Measurements from ENCODE around the gene DPM2. TPM values are rescaled to one million over a fixed set of nuclear protein-coding genes. Genes with fewer than 3 reads are reported as not detected.

DPM2 gene
- total and polyA plus RNA-seq, 5 donors from 2014 or later = 27.5 to 35.7 (median 30.6) TPM

DNA sequence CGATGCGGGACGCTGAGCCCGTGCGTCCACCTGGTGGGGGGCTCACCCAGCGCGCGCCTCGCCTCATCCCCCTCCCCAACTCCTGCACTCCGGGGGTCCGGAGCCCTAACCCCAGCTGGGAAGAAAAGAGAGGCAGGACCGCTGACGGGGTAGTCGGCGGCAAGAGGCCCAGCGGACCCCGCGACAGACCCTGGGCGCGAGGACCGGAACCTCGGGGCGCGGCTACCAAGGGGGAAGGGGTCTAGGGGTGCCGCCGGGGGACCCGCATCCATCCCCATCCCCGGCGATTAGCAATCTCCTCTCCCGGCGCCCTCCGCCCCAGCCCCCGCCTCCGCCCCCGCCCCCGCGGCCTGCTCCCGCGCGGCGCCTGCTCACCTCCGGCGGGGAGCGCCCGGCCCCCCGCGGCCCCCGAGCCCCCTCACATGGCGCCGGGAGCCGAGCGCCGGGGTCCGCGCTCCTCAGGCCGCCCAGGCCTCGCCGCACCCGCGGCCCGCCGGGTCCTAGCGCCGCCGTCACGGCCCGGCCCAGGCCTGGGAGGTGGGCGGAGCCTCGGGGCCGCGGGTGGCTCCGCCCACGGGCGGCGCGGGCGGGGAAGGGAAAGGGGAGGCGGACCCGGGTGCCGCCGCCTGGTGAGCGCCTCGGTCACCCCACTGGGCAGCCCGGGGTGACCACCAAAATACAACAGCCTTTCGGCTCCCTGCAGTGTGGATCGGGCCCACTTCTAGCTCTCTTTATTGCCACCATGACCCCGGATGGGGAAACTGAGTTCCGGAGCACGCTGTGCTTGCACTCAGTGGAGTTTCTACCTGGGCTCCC lies 38.3 kb downstream of the DPM2 start, which contains the start of gene ST6GALNAC6:
TSS of gene ST6GALNAC6 (minus strand) at position 476 of the 816 bp plus-strand sequence. CDS start 1,622 bp downstream, outside the sequence.
- H3K9me3 Mint-ChIP-seq = peaks cover 0 to 9% (median 0%) of the 10 kb centered on the region in 7 donors
- peaks cover 0 to 58% (median 18%) of the 10 kb centered on the region in 4 donors for H3K4me1 Mint-ChIP-seq
- peaks cover 55% of the 10 kb centered on the region for H3K4me1 ChIP-seq (ENCODE audit: control insufficient read depth, insufficient read depth, low read length, poor library complexity, severe bottlenecking)
- DNase-seq (peak; percentile 59 to 71 (median 70)), ATAC-seq (ENCODE audit: low read depth in 2 of 2) (peak; percentile 82 to 86)
- H3K4me3 ChIP-seq (ENCODE audit: low read depth, low read length) = peak within 1 kb of the TSS; percentile 75
- peak within 1 kb of the TSS; percentile 89 to 93 (median 92) for H3K4me3 Mint-ChIP-seq
- peaks cover 6 to 15% of the 10 kb centered on the region in 2 experiments for H3K9me3 ChIP-seq (ENCODE audit: control insufficient read depth in 2 of 2, low read length in 2 of 2)
- H3K27ac Mint-ChIP-seq = peak within 1 kb of the TSS; percentile 83 to 89 (median 85)
- H3K27me3 Mint-ChIP-seq = no peaks in the 10 kb centered on the region
- peak within 1 kb of the TSS; percentile 63 for H3K27ac ChIP-seq (ENCODE audit: insufficient read depth, low read length, poor library complexity, severe bottlenecking)
- peaks cover 22% of the 10 kb centered on the region for H3K36me3 Mint-ChIP-seq
- H3K27me3 ChIP-seq (ENCODE audit: control insufficient read depth, insufficient read depth, low read length) = no peaks in the 10 kb centered on the region
- peaks cover 19% of the 10 kb centered on the region for H3K36me3 ChIP-seq (ENCODE audit: control insufficient read depth, insufficient read depth, low read length)

DNA sequence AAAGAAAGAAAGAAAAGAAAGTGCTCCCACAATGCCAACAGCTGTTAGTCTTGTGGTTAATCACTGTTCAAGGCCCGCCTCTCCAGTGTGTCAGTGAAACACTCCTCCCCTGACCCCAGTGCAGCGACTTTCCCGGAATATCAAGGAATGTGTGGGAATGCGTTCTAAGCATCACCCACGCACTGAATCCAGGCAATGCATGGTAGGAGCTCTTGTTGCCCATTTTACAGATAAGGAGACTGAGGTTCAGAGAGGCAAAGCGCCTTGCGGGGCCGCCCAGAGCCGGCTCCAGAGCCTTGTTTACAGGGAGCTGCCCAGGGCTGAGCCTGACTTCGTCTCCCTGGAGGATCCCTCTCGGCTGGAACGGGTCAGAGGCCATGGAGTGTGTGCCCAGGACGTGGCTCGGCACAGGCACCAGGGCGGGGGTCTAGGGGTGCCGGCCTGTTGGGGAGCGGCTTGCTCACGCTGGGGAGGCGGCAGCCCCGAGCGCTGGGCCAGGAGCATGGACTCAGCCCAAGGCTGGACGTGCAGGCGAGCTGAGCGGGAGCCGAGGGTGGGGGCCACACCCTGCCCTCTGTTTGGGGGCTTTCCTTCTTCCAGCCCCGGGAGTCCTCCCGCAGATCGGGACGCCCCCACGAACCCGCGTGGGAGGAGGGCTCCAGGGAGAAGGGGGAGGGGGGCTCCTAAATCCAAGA lies 39.1 kb downstream of the DPM2 start:
- Histone ChIP-seq H3K27me3 (ENCODE audit: control insufficient read depth, insufficient read depth, low read length) (no peaks in the 10 kb centered on the region), H3K4me3 (ENCODE audit: low read depth, low read length) (peak overlapping the region; percentile 30), H3K4me1 (ENCODE audit: control insufficient read depth, insufficient read depth, low read length, poor library complexity, severe bottlenecking) (peaks cover 48% of the 10 kb centered on the region), H3K9me3 (ENCODE audit: control insufficient read depth in 2 of 2, low read length in 2 of 2) (peaks cover 6 to 23% of the 10 kb centered on the region in 2 experiments), H3K27ac (ENCODE audit: insufficient read depth, low read length, poor library complexity, severe bottlenecking) (peak overlapping the region; percentile 51), H3K36me3 (ENCODE audit: control insufficient read depth, insufficient read depth, low read length) (peaks cover 27% of the 10 kb centered on the region)
- peak overlapping the region; percentile 89 to 93 (median 92) for H3K4me3 Mint-ChIP-seq
- peak overlapping the region; percentile 69 to 89 (median 85) for H3K27ac Mint-ChIP-seq
- H3K4me1 Mint-ChIP-seq = peaks cover 0 to 55% (median 16%) of the 10 kb centered on the region in 4 donors
- H3K27me3 Mint-ChIP-seq = no peaks in the 10 kb centered on the region
- ATAC-seq (ENCODE audit: low read depth in 2 of 2) (no peak), DNase-seq (no peak)
- peaks cover 0 to 14% (median 0%) of the 10 kb centered on the region in 7 donors for H3K9me3 Mint-ChIP-seq
- peaks cover 30% of the 10 kb centered on the region for H3K36me3 Mint-ChIP-seq

DNA sequence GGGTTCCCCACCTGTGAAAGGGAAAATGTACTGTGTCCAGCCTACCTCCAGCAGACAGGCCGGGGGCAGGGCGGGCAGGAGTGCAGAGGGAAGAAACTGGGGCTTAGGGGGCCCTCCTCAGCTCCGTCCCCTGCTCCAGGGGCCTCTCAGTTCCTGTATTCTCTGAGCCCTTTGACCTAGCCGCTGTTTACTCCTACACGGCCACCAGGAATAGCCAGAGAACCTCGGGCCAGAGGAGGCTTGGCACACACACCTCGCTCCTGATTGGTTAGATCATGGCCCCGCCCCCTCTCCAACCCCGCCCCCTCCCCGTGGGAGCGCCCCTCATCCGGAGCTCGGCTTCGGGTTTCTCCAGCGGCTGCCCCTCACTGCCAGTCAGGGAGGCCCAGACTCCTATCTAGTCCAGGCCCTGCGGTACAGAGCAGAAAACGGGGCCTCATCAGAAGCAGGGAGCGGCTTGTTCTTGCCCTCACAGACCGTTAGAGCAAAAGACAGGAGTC lies 40.4 kb downstream of the DPM2 start:
- Histone ChIP-seq H3K36me3 (ENCODE audit: control insufficient read depth, insufficient read depth, low read length) (peaks cover 40% of the 10 kb centered on the region), H3K4me3 (ENCODE audit: low read depth, low read length) (no peak overlapping the region), H3K4me1 (ENCODE audit: control insufficient read depth, insufficient read depth, low read length, poor library complexity, severe bottlenecking) (peaks cover 37% of the 10 kb centered on the region), H3K9me3 (ENCODE audit: control insufficient read depth in 2 of 2, low read length in 2 of 2) (peaks cover 6 to 28% of the 10 kb centered on the region in 2 experiments), H3K27ac (ENCODE audit: insufficient read depth, low read length, poor library complexity, severe bottlenecking) (peak overlapping the region; percentile 23), H3K27me3 (ENCODE audit: control insufficient read depth, insufficient read depth, low read length) (no peaks in the 10 kb centered on the region)
- peak overlapping the region; percentile 65 to 92 (median 86) for H3K4me3 Mint-ChIP-seq
- ATAC-seq (ENCODE audit: low read depth in 2 of 2) (no peak), DNase-seq (no peak)
- H3K36me3 Mint-ChIP-seq = peaks cover 43% of the 10 kb centered on the region
- peaks cover 4 to 57% (median 17%) of the 10 kb centered on the region in 4 donors for H3K4me1 Mint-ChIP-seq
- H3K9me3 Mint-ChIP-seq = peaks cover 0 to 23% (median 0%) of the 10 kb centered on the region in 7 donors
- no peaks in the 10 kb centered on the region for H3K27me3 Mint-ChIP-seq
- no peak overlapping the region for H3K27ac Mint-ChIP-seq

DNA sequence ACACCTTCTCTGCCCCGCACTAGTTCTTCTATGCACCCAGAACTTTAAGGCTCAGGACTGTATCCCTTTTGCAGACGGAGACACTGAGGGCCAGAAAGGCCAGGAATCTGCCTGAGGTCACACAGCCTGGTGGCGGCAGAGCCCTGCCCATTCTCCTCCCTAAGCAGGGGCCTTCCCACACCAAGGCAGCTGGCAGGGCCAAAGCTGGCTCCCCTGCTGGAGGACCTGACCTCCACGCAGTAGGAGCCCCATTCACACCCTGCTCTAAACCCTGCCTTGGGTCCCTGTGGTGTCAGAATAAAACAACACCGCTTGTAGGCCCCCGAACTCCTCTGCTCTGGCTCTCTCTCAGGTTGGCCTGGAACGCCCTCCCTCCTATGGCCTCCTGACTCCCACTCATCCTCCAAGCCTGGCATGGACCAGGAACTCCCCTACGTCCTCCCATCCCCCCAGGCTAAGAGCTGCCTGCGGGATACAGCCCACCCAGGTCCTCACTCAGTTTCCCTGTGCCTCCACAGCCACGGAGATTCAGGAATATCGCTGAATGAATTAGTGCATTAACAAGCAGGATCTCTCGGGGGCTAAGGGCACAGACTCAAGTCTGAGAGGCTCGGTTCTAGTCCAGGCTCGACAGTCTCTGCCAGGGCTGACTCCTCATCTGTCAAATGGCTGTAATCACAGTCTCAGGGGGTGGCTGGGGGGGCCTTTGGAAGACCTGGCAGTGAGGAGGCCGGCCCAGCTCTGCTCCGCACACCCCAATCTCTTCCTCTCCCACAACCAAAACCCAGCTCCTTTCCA lies 41.1 kb downstream of the DPM2 start:
- H3K36me3 Mint-ChIP-seq = peaks cover 44% of the 10 kb centered on the region
- H3K27ac ChIP-seq (ENCODE audit: insufficient read depth, low read length, poor library complexity, severe bottlenecking) = peak overlapping the region; percentile 23

DNA sequence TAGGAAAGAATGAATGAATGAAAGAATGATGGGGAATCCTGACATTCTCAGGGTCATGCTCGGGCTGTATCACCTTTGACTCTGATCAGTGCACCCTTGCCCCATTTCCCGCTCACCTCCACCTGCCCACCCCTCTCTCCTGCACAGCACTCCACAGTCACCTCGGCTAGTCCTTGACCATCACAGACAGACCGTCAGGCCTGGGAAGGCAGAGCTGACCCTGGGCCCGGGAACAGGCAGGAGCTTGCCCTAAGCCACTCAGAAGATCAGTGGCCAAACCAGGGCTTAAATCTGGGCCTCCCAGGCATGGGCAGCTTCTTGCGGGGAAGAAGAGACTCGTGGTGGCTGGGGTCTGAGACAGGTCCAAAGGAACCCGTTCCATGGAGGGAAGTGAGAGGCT lies 41.8 kb downstream of the DPM2 start:
- peak overlapping the region in 2 of 4 donors; percentile 33 to 78 for H3K4me3 Mint-ChIP-seq
- ATAC-seq (ENCODE audit: low read depth in 2 of 2) = no peak
- H3K27ac Mint-ChIP-seq = peak overlapping the region in 1 of 3 donors; percentile 38
- H3K9me3 Mint-ChIP-seq = peaks cover 0 to 23% (median 0%) of the 10 kb centered on the region in 7 donors
- H3K4me1 ChIP-seq (ENCODE audit: control insufficient read depth, insufficient read depth, low read length, poor library complexity, severe bottlenecking) = peaks cover 30% of the 10 kb centered on the region
- H3K36me3 ChIP-seq (ENCODE audit: control insufficient read depth, insufficient read depth, low read length) = peaks cover 46% of the 10 kb centered on the region
- no peak for DNase-seq
- peaks cover 6 to 49% (median 11%) of the 10 kb centered on the region in 4 donors for H3K4me1 Mint-ChIP-seq
- no peaks in the 10 kb centered on the region for H3K27me3 Mint-ChIP-seq
- peaks cover 44% of the 10 kb centered on the region for H3K36me3 Mint-ChIP-seq
- H3K27ac ChIP-seq (ENCODE audit: insufficient read depth, low read length, poor library complexity, severe bottlenecking) = no peak overlapping the region
- H3K27me3 ChIP-seq (ENCODE audit: control insufficient read depth, insufficient read depth, low read length) = no peaks in the 10 kb centered on the region
- no peak overlapping the region for H3K4me3 ChIP-seq (ENCODE audit: low read depth, low read length)
- peaks cover 6 to 28% of the 10 kb centered on the region in 2 experiments for H3K9me3 ChIP-seq (ENCODE audit: control insufficient read depth in 2 of 2, low read length in 2 of 2)

More for the DNA sequence above, 41.1 kb downstream of the DPM2 start:
- peaks cover 43% of the 10 kb centered on the region for H3K36me3 ChIP-seq (ENCODE audit: control insufficient read depth, insufficient read depth, low read length)
- Mint-ChIP-seq H3K4me1 (peaks cover 6 to 51% (median 15%) of the 10 kb centered on the region in 4 donors), H3K27ac (peak overlapping the region in 2 of 3 donors; percentile 62 to 77), H3K27me3 (no peaks in the 10 kb centered on the region), H3K4me3 (peak overlapping the region in 3 of 4 donors; percentile 23 to 78 (median 29)), H3K9me3 (peaks cover 0 to 23% (median 0%) of the 10 kb centered on the region in 7 donors)
- ATAC-seq (ENCODE audit: low read depth in 2 of 2) (no peak), DNase-seq (no peak)
- peaks cover 6 to 28% of the 10 kb centered on the region in 2 experiments for H3K9me3 ChIP-seq (ENCODE audit: control insufficient read depth in 2 of 2, low read length in 2 of 2)
- peaks cover 31% of the 10 kb centered on the region for H3K4me1 ChIP-seq (ENCODE audit: control insufficient read depth, insufficient read depth, low read length, poor library complexity, severe bottlenecking)
- no peak overlapping the region for H3K4me3 ChIP-seq (ENCODE audit: low read depth, low read length)
- no peaks in the 10 kb centered on the region for H3K27me3 ChIP-seq (ENCODE audit: control insufficient read depth, insufficient read depth, low read length)

DNA sequence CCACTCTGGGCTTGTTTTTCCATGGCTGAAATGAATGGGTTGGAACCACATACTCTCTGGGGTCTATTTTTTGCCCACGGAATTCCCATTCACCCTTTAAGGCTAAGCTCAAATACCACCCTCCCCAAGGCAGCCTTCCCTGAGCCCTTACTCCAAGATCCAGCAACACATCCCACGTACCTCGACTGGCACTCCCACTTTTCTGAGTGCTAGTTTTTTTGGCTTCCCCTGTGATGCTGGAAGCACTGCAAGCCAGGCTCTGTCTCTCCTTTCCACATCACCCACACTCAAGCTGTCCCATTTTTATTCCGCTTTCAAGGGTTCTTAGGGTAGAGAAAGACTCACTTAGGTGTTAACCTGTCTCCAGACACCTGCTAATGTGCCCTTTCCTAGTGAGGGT lies 44.3 kb downstream of the DPM2 start:
- peak overlapping the region in 1 of 4 donors; percentile 60 for H3K4me3 Mint-ChIP-seq
- H3K4me1 ChIP-seq (ENCODE audit: control insufficient read depth, insufficient read depth, low read length, poor library complexity, severe bottlenecking) = peaks cover 16% of the 10 kb centered on the region
- H3K27me3 Mint-ChIP-seq = no peaks in the 10 kb centered on the region
- H3K9me3 ChIP-seq (ENCODE audit: control insufficient read depth in 2 of 2, low read length in 2 of 2) = peaks cover 6 to 28% of the 10 kb centered on the region in 2 experiments
- no peak overlapping the region for H3K27ac ChIP-seq (ENCODE audit: insufficient read depth, low read length, poor library complexity, severe bottlenecking)
- DNase-seq (no peak), ATAC-seq (ENCODE audit: low read depth in 2 of 2) (no peak)
- H3K9me3 Mint-ChIP-seq = peaks cover 0 to 23% (median 0%) of the 10 kb centered on the region in 7 donors
- no peaks in the 10 kb centered on the region for H3K27me3 ChIP-seq (ENCODE audit: control insufficient read depth, insufficient read depth, low read length)
- H3K36me3 ChIP-seq (ENCODE audit: control insufficient read depth, insufficient read depth, low read length) = peaks cover 60% of the 10 kb centered on the region
- H3K4me1 Mint-ChIP-seq = peaks cover 5 to 42% (median 10%) of the 10 kb centered on the region in 4 donors
- H3K4me3 ChIP-seq (ENCODE audit: low read depth, low read length) = no peak overlapping the region
- H3K36me3 Mint-ChIP-seq = peaks cover 50% of the 10 kb centered on the region
- H3K27ac Mint-ChIP-seq = no peak overlapping the region
